A549 (cell line): ENCODE measurements around the gene COIL. TPM values are rescaled to one million over a fixed set of nuclear protein-coding genes. Genes with fewer than 3 reads are reported as not detected.

ENCODE experiments used
- ATAC-seq, 2 experiments: fragments of 200-7000 bp in 1 of 2; fragments of >200 bp in 1 of 2; cut with Nextera tagmentation in 1 of 2; cut with Tn5 transposase in 1 of 2; 3 replicates each; pipeline versions ENCODE4 v1.8.0 to v1.9.1; 2018 to 2020; ENCODE audit warnings: mild to moderate bottlenecking in 1 of 2, moderate library complexity in 1 of 2
- CTCF ChIA-PET: fragments of 300-600 bp; sonication (Branson Sonifier 250); formaldehyde crosslinking; extraction: SDS; loops from one replicate; lab custom pipeline; 2021; ENCODE audit warnings: antibody characterized with exemption, inconsistent platforms; lab: Yijun Ruan, JAX
- POLR2A ChIA-PET: fragments of 350-600 bp; formaldehyde crosslinking; extraction: SDS; loops from one replicate; lab custom pipeline; 2021; ENCODE audit warnings: antibody characterized with exemption, inconsistent platforms; lab: Yijun Ruan, JAX
- DNase-seq, 2 experiments: peaks; one replicate each; pipeline versions ENCODE4 v3.0.0 to v3.0.0-alpha.2; 2011 to 2016; ENCODE audit warnings: low read depth in 1 of 2, low spot score in 1 of 2
- FAIRE-seq: peaks from 2 replicates; lab custom pipeline; 2011; peaks lifted over from hg19 to GRCh38; lab: Jason Lieb, UNC
- H3K27ac ChIP-seq, 2 experiments: fragments of >200 bp; sonication (Bioruptor Twin); formaldehyde crosslinking; 3 replicates each; pipeline ENCODE4 v1.5.1; 2016 to 2017
- H3K4me1 ChIP-seq: fragments of >200 bp; sonication (Bioruptor Twin); formaldehyde crosslinking; 3 replicates; pipeline ENCODE4 v1.6.1; 2016
- H3K4me2 ChIP-seq: fragments of >200 bp; sonication (Bioruptor Twin); formaldehyde crosslinking; 3 replicates; pipeline ENCODE4 v1.6.1; 2016
- H3K4me3 ChIP-seq: fragments of >200 bp; sonication (Bioruptor Twin); formaldehyde crosslinking; 3 replicates; pipeline ENCODE4 v1.5.1; 2016
- H3K9me3 ChIP-seq: fragments of >200 bp; sonication (Bioruptor Twin); formaldehyde crosslinking; 3 replicates; pipeline ENCODE4 v1.6.1; 2016
- CBX8 ChIP-seq: fragments of 200-600 bp; sonication (generic); IDR thresholded peaks from 2 replicates; pipeline ENCODE4 v1.6.1; 2016
- CHD2 ChIP-seq: fragments of 150-350 bp; IDR thresholded peaks from 2 replicates; pipeline ENCODE4 v1.6.1; 2014; ENCODE audit warnings: low read length; ENCODE audit not compliant: partially characterized antibody
- EHF ChIP-seq: fragments of 250-450 bp; sonication (Bioruptor Pico); IDR thresholded peaks from 2 replicates; pipeline ENCODE4 v1.5.0; 2020; ENCODE audit warnings: mild to moderate bottlenecking
- EHMT2 ChIP-seq: fragments of 200-600 bp; sonication (generic); IDR thresholded peaks from 2 replicates; pipeline ENCODE4 v1.6.1; 2016; ENCODE audit warnings: antibody characterized with exemption, low read depth, mild to moderate bottlenecking, moderate library complexity
- FOSL2 ChIP-seq, 2 experiments: fragments of 450-650 bp in 1 of 2; fragments of >200 bp in 1 of 2; sonication (Bioruptor Twin) in 1 of 2; formaldehyde crosslinking; IDR thresholded peaks; 2 replicates each; pipeline versions ENCODE4 v1.5.0 to v1.6.1; 2016 to 2020; ENCODE audit warnings: mild to moderate bottlenecking in 1 of 2, moderate library complexity in 1 of 2
- HDAC2 ChIP-seq: fragments of 200-600 bp; sonication (generic); IDR thresholded peaks from 2 replicates; pipeline ENCODE4 v1.6.1; 2016
- HOXB13 ChIP-seq: fragments of 250-450 bp; sonication (Bioruptor Pico); IDR thresholded peaks from 2 replicates; pipeline ENCODE4 v1.5.0; 2020; ENCODE audit warnings: low read depth, mild to moderate bottlenecking, moderate library complexity
- JUN ChIP-seq, 2 experiments: fragments of >200 bp; sonication (Bioruptor Twin); formaldehyde crosslinking; IDR thresholded peaks; 2 replicates in 1 of 2; 3 replicates in 1 of 2; pipeline ENCODE4 v1.6.1; 2016 to 2017
- KDM1A ChIP-seq: fragments of 200-600 bp; sonication (generic); IDR thresholded peaks from 2 replicates; pipeline ENCODE4 v1.6.1; 2016; ENCODE audit warnings: low read depth, mild to moderate bottlenecking
- MAZ ChIP-seq: fragments of 150-350 bp; IDR thresholded peaks from 2 replicates; pipeline ENCODE4 v1.6.1; 2014; ENCODE audit warnings: antibody characterized with exemption, low read depth, low read length, borderline replicate concordance
- NFE2L2 ChIP-seq: fragments of 150-350 bp; conservative IDR thresholded peaks from 2 replicates; pipeline ENCODE4 v1.6.1; 2014; ENCODE audit warnings: low read length
- NPAS2 ChIP-seq: fragments of 250-450 bp; sonication (Bioruptor Pico); IDR thresholded peaks from 2 replicates; pipeline ENCODE4 v1.8.0; 2022; ENCODE audit warnings: mild to moderate bottlenecking, moderate library complexity, borderline replicate concordance
- RARB ChIP-seq: fragments of 250-450 bp; sonication (Bioruptor Pico); IDR thresholded peaks from 2 replicates; pipeline ENCODE4 v1.8.0; 2021; ENCODE audit warnings: mild to moderate bottlenecking, moderate library complexity
- RFX5 ChIP-seq: fragments of 450-650 bp; IDR thresholded peaks from 2 replicates; pipeline ENCODE4 v1.7.1; 2014; ENCODE audit warnings: antibody characterized with exemption, mild to moderate bottlenecking, moderate library complexity
- TP53 ChIP-seq: fragments of 250-450 bp; sonication (Bioruptor Pico); IDR thresholded peaks from 2 replicates; pipeline ENCODE4 v1.5.0; 2021; ENCODE audit warnings: mild to moderate bottlenecking, moderate library complexity
- ZFP36 ChIP-seq: fragments of 450-650 bp; IDR thresholded peaks from 2 replicates; pipeline ENCODE4 v1.6.1; 2014; ENCODE audit warnings: borderline replicate concordance; ENCODE audit not compliant: partially characterized antibody
- WGBS: methylation state at CpG from one replicate; pipeline ENCODE4 v1.1.6; 2017; ENCODE audit errors: missing lambda C conversion rate; 5-methylcytosine and 5-hydroxymethylcytosine counted together
- polyA plus RNA-seq, 4 experiments: library from polyadenylated mRNA; depleted of rRNA in 3 of 4; stranded (reverse); fragments of >200 nt; fragmentation: RNase III in 1 of 4; extraction: RNeasy Plus Mini Kit Qiagen cat#74134 plus additional on column Dnase treatment in 1 of 4; gene quantifications; 2 replicates in 3 of 4; 3 replicates in 1 of 4; pipeline ENCODE4 v1.2.3, GENCODE V29; 2011 to 2017
- TF ChIP-seq, protein P1 (sequence below): IDR thresholded peaks from 2 replicates; pipeline ENCODE4 v1.6.1; 2012
- TF ChIP-seq, protein P2 (sequence below): fragments of 250-450 bp; sonication (Bioruptor Pico); IDR thresholded peaks from 2 replicates; pipeline ENCODE4 v1.5.0; 2021; ENCODE audit warnings: mild to moderate bottlenecking, moderate library complexity, borderline replicate concordance
- TF ChIP-seq, protein P3 (sequence below): IDR thresholded peaks from 2 replicates; pipeline ENCODE4 v1.6.1; 2012; ENCODE audit warnings: low read depth, borderline replicate concordance
- TF ChIP-seq, protein P4 (sequence below): fragments of 250-450 bp; sonication (Bioruptor Pico); IDR thresholded peaks from 2 replicates; pipeline ENCODE4 v1.5.0; 2020; ENCODE audit warnings: low read depth, mild to moderate bottlenecking, moderate library complexity
- TF ChIP-seq, protein P5 (sequence below): fragments of >200 bp; sonication (Bioruptor Twin); formaldehyde crosslinking; IDR thresholded peaks from 2 replicates; pipeline ENCODE4 v1.6.1; 2016
- TF ChIP-seq, protein P6 (sequence below): IDR thresholded peaks from 2 replicates; pipeline ENCODE4 v1.6.1; 2012

Gene COIL
- polyA plus RNA-seq, 2 of the 4 experiments (the other 2 are of a cell fraction) = 16.9 to 20.3 TPM

DNA sequence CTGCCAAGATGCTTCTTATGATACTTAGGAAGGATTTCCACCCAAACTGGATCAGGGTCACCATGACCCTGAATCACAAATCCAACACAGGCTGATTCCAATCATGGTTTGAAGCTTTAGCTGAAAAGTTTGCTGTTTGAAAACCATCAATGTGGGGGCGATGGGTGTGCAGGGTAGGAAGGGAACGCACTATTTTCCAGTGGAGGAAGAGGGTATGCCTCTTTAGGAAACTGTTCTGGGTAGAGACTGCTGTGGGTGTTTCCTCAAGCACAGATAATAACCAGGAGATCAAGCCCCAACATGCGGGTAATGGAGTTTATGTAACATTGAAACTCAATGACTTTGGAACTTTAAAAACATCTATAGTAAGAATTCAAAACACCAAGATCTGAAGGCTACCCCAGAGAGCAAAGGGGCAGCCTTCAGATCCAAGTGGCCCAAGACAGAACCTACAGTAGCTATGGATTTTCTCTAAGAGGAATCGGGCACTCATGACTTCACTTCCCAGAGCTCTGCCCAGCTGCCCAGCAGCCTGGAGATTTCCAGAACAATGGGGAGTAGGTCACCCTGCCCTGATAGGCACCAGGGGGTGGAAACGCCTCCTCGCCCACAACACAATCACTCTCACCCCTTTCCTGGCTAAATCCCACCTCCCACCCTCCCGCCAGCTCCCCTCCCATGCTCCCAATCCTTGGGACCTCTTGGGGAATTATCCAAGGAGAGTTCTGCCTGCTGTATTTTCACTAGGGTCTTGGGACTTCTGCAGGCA is 69.8 kb downstream of the COIL start:
- no peak overlapping the region for H3K4me3 ChIP-seq
- TF ChIP-seq HOXB13 (CRISPR knock-in tag) = no peak
- no peak for TF ChIP-seq FOSL2 (IDR thresholded peaks at IDR 0.05)
- TF ChIP-seq FOSL2 (CRISPR knock-in tag; IDR thresholded peaks at IDR 0.05) = no peak
- TF ChIP-seq MAZ = no peak
- TF ChIP-seq EHF (CRISPR knock-in tag) = no peak
- TF ChIP-seq, protein P1, sequence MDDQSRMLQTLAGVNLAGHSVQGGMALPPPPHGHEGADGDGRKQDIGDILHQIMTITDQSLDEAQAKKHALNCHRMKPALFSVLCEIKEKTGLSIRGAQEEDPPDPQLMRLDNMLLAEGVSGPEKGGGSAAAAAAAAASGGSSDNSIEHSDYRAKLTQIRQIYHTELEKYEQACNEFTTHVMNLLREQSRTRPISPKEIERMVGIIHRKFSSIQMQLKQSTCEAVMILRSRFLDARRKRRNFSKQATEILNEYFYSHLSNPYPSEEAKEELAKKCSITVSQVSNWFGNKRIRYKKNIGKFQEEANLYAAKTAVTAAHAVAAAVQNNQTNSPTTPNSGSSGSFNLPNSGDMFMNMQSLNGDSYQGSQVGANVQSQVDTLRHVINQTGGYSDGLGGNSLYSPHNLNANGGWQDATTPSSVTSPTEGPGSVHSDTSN = no peak
- no peak for TF ChIP-seq ZFP36
- TF ChIP-seq, protein P2, sequence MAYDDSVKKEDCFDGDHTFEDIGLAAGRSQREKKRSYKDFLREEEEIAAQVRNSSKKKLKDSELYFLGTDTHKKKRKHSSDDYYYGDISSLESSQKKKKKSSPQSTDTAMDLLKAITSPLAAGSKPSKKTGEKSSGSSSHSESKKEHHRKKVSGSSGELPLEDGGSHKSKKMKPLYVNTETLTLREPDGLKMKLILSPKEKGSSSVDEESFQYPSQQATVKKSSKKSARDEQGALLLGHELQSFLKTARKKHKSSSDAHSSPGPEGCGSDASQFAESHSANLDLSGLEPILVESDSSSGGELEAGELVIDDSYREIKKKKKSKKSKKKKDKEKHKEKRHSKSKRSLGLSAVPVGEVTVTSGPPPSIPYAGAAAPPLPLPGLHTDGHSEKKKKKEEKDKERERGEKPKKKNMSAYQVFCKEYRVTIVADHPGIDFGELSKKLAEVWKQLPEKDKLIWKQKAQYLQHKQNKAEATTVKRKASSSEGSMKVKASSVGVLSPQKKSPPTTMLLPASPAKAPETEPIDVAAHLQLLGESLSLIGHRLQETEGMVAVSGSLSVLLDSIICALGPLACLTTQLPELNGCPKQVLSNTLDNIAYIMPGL (CRISPR knock-in tag) = no peak
- no peak for TF ChIP-seq CHD2
- no peak for TF ChIP-seq JUN (IDR thresholded peaks at IDR 0.05)
- TF ChIP-seq RARB (CRISPR knock-in tag) = no peak
- TF ChIP-seq, protein P3, sequence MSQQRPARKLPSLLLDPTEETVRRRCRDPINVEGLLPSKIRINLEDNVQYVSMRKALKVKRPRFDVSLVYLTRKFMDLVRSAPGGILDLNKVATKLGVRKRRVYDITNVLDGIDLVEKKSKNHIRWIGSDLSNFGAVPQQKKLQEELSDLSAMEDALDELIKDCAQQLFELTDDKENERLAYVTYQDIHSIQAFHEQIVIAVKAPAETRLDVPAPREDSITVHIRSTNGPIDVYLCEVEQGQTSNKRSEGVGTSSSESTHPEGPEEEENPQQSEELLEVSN = no peak
- no peak for TF ChIP-seq EHMT2
- TF ChIP-seq, all 56 proteins: peak for 0
- no peak for ATAC-seq
- no peak overlapping the region for H3K27ac ChIP-seq
- peaks cover 16% of the 10 kb centered on the region for H3K9me3 ChIP-seq
- FAIRE-seq = no peak
- no peak overlapping the region for H3K4me2 ChIP-seq
- no peak for DNase-seq
- POLR2A ChIA-PET = interaction anchor here (1.4 kb wide), 1 partner anchor 23 kb away, joined by 6 read pairs; the partner anchor contains the start of gene TRIM25
- WGBS = 92% methylated on average over 7 of the region's 7 CpGs
- no peaks in the 10 kb centered on the region for H3K4me1 ChIP-seq
- CTCF ChIA-PET = interaction anchor here (0.5 to 4.8 kb wide), 9 partner anchors 12 to 111 kb away, joined by 3 to 23 read pairs (median 5); no protein-coding TSS in a partner anchor

DNA sequence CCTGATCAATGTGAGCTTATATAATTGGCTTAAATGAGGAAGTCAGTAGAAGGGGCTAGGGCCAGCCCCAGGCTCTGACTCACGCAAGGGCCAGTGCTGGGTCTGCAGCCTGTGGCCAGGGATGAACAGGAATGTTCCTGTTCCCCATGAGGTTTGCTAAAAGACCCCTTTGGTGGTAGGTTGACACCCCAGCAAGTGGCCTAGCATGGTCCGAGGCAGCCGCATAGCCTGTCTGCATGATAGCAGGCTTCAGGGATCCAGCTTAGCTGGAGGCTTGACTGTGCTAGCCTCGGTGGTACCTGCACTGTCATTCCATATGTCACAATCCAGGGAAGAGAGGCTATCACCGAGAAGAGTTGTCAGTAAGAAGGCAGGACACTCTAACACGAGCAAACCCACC is 70.5 kb downstream of the COIL start:
- Histone ChIP-seq H3K4me2 (no peak overlapping the region), H3K27ac (no peak overlapping the region), H3K9me3 (peaks cover 16% of the 10 kb centered on the region), H3K4me1 (no peaks in the 10 kb centered on the region), H3K4me3 (no peak overlapping the region)
- POLR2A ChIA-PET = interaction anchor here (1.4 kb wide), 1 partner anchor 24 kb away, joined by 6 read pairs; the partner anchor contains the start of gene TRIM25
- CTCF ChIA-PET = interaction anchor here (0.9 to 4.8 kb wide), 7 partner anchors 11 to 110 kb away, joined by 3 to 23 read pairs (median 5); no protein-coding TSS in a partner anchor
- DNase-seq = no peak
- TF ChIP-seq CBX8 (no peak), TP53 (CRISPR knock-in tag) (no peak), NPAS2 (CRISPR knock-in tag) (no peak), HDAC2 (no peak), KDM1A (no peak), JUN (IDR thresholded peaks at IDR 0.05) (no peak), RARB (CRISPR knock-in tag) (no peak), CHD2 (no peak), RFX5 (no peak), NFE2L2 (no peak)
- TF ChIP-seq, protein P4, sequence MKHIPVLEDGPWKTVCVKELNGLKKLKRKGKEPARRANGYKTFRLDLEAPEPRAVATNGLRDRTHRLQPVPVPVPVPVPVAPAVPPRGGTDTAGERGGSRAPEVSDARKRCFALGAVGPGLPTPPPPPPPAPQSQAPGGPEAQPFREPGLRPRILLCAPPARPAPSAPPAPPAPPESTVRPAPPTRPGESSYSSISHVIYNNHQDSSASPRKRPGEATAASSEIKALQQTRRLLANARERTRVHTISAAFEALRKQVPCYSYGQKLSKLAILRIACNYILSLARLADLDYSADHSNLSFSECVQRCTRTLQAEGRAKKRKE (CRISPR knock-in tag) = no peak
- TF ChIP-seq, protein P5, sequence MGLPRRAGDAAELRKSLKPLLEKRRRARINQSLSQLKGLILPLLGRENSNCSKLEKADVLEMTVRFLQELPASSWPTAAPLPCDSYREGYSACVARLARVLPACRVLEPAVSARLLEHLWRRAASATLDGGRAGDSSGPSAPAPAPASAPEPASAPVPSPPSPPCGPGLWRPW = no peak
- TF ChIP-seq, protein P6, sequence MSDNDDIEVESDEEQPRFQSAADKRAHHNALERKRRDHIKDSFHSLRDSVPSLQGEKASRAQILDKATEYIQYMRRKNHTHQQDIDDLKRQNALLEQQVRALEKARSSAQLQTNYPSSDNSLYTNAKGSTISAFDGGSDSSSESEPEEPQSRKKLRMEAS = no peak
- TF ChIP-seq, protein P3 = no peak
- no peak for ATAC-seq
- FAIRE-seq = no peak
- 91% methylated on average over 6 of the region's 6 CpGs for WGBS
